ENCODE results near the gene ABR. TPM values are rescaled to one million over a fixed set of nuclear protein-coding genes. Genes with fewer than 3 reads are reported as not detected.

Gene ABR
- total and polyA plus RNA-seq, 2 donors from 2014 or later: 18.7 to 116 TPM

DNA sequence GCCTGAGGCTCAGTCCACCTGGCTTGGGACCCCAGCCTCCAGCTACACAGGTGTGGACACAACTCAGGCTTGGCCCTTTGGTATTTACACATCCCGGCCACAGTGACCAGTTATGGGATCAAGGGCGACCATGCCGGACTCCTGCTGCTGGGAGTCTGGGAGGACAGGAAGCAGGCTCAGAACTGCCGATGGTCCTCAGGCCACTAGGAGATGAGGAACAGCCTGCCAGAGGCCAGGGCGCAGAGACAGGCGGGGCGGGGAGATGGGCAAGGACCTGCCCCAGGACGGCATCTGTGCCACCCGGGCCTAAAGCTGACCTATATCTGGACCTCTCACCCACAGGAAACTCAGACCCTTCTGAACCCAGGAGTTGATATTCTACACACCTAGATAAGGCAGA is 212.7 kb downstream of the ABR start:
- no peak for FAIRE-seq
- TF ChIP-seq, protein P1, sequence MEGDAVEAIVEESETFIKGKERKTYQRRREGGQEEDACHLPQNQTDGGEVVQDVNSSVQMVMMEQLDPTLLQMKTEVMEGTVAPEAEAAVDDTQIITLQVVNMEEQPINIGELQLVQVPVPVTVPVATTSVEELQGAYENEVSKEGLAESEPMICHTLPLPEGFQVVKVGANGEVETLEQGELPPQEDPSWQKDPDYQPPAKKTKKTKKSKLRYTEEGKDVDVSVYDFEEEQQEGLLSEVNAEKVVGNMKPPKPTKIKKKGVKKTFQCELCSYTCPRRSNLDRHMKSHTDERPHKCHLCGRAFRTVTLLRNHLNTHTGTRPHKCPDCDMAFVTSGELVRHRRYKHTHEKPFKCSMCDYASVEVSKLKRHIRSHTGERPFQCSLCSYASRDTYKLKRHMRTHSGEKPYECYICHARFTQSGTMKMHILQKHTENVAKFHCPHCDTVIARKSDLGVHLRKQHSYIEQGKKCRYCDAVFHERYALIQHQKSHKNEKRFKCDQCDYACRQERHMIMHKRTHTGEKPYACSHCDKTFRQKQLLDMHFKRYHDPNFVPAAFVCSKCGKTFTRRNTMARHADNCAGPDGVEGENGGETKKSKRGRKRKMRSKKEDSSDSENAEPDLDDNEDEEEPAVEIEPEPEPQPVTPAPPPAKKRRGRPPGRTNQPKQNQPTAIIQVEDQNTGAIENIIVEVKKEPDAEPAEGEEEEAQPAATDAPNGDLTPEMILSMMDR (IDR thresholded peaks at IDR 0.05; ENCODE audit: borderline replicate concordance, extremely low read depth, insufficient read depth): no peak
- intact Hi-C loops (cut with DNase I): no loop called here
- no peaks in the 10 kb centered on the region for H3K4me1 ChIP-seq (ENCODE audit: control insufficient read depth in 2 of 3, insufficient read depth in 2 of 3, low read depth in 1 of 3, low read length in 3 of 3)
- no peak overlapping the region for H3K4me3 ChIP-seq (ENCODE audit: low read length in 3 of 3)
- no peaks in the 10 kb centered on the region for H3K36me3 ChIP-seq (ENCODE audit: control insufficient read depth in 2 of 3, insufficient read depth in 3 of 3, low read length in 3 of 3)
- peak in 1 of 5 donors; percentile 47 for DNase-seq
- H3K27ac ChIP-seq (ENCODE audit: low read depth in 2 of 2, low read length in 2 of 2): no peak overlapping the region
- no peak overlapping the region for H3K9ac ChIP-seq (ENCODE audit: low read length in 3 of 3)
- no peaks in the 10 kb centered on the region for H3K9me3 ChIP-seq (ENCODE audit: control insufficient read depth in 2 of 3, insufficient read depth in 1 of 3, low read length in 3 of 3)
- H3K27me3 ChIP-seq (ENCODE audit: control insufficient read depth, insufficient read depth, low read length): no peaks in the 10 kb centered on the region

DNA sequence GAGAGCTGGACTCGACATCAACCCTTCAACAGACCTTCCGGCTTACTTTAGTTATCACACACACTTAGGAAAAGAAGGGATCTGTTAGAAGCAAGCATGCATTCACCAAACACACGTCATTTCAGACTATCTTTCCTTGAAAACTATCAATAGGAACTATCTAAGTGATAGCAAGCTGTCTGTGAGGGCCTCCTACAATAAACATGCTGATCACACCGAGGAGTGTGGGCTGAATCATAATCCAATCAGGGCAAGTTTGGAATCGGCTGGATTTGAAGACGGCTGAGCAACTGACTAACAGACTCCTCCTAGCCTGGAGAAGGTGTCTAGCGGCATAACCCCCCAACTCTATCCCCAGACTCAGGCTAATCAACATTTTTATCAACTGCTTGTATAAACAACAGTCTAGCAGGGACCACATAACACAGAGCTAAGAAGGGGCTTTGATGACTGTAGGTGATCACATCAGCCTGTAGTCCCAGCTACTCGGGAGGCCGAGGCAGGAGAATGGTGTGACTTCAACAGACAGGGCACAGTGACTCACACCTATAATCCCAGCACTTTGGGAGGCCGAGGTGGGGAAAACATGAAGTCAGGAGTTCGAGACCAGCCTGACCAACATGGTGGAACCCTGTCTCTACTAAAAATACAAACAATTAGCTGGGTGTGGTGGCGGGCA is 214.3 kb downstream of the ABR start:
- FAIRE-seq (no peak), DNase-seq (peak in 1 of 5 donors; percentile 21)
- no peaks in the 10 kb centered on the region for H3K36me3 ChIP-seq (ENCODE audit: control insufficient read depth in 2 of 3, insufficient read depth in 3 of 3, low read length in 3 of 3)
- no peak overlapping the region for H3K9ac ChIP-seq (ENCODE audit: low read length in 3 of 3)
- TF ChIP-seq, protein P1 (IDR thresholded peaks at IDR 0.05; ENCODE audit: borderline replicate concordance, extremely low read depth, insufficient read depth): no peak
- H3K27me3 ChIP-seq (ENCODE audit: control insufficient read depth, insufficient read depth, low read length): no peaks in the 10 kb centered on the region
- H3K4me3 ChIP-seq (ENCODE audit: low read length in 3 of 3): no peak overlapping the region
- intact Hi-C loops (cut with DNase I): no loop called here
- H3K27ac ChIP-seq (ENCODE audit: low read depth in 2 of 2, low read length in 2 of 2): no peak overlapping the region
- H3K4me1 ChIP-seq (ENCODE audit: control insufficient read depth in 2 of 3, insufficient read depth in 2 of 3, low read depth in 1 of 3, low read length in 3 of 3): no peaks in the 10 kb centered on the region
- H3K9me3 ChIP-seq (ENCODE audit: control insufficient read depth in 2 of 3, insufficient read depth in 1 of 3, low read length in 3 of 3): no peaks in the 10 kb centered on the region

DNA sequence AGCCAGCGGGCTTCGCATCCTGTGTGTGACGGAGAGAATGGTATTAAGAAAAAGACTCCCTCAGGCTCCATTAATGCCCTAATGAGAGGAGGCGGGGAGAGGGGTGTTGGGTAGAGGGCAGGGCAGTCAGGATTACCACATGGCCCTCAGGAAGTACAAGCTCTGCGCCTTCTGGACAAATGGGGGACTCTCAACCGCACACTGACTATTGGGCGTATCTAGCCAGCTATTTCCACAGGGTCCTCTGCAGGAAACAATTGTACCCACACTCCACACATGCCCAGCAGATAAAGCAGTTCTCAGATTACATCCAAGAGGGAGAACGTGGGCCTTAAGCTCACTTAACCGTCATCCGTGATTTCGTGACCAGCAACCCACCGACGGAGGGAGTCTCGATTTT is 214.9 kb downstream of the ABR start:
- no peak overlapping the region for H3K9ac ChIP-seq (ENCODE audit: low read length in 3 of 3)
- peak in 1 of 5 donors; percentile 11 for DNase-seq
- intact Hi-C loops (cut with DNase I): no loop called here

More for the DNA sequence above, 214.9 kb downstream of the ABR start:
- Histone ChIP-seq H3K27me3 (ENCODE audit: control insufficient read depth, insufficient read depth, low read length) (no peaks in the 10 kb centered on the region), H3K4me3 (ENCODE audit: low read length in 3 of 3) (no peak overlapping the region), H3K4me1 (ENCODE audit: control insufficient read depth in 2 of 3, insufficient read depth in 2 of 3, low read depth in 1 of 3, low read length in 3 of 3) (no peaks in the 10 kb centered on the region), H3K27ac (ENCODE audit: low read depth in 2 of 2, low read length in 2 of 2) (no peak overlapping the region), H3K9me3 (ENCODE audit: control insufficient read depth in 2 of 3, insufficient read depth in 1 of 3, low read length in 3 of 3) (no peaks in the 10 kb centered on the region), H3K36me3 (ENCODE audit: control insufficient read depth in 2 of 3, insufficient read depth in 3 of 3, low read length in 3 of 3) (no peaks in the 10 kb centered on the region)
- no peak for FAIRE-seq
- TF ChIP-seq, protein P1 (IDR thresholded peaks at IDR 0.05; ENCODE audit: borderline replicate concordance, extremely low read depth, insufficient read depth): no peak
